Measurements from ENCODE around the gene MYO1A. TPM values are rescaled to one million over a fixed set of nuclear protein-coding genes. Genes with fewer than 3 reads are reported as not detected.

MYO1A gene
- total and polyA plus RNA-seq, 10 of the 15 experiments (the other 5 are each of a cell fraction or from before 2014, with no cell fraction given), result 0.01 to 0.34 (median 0.15) TPM; not detected in 2

DNA sequence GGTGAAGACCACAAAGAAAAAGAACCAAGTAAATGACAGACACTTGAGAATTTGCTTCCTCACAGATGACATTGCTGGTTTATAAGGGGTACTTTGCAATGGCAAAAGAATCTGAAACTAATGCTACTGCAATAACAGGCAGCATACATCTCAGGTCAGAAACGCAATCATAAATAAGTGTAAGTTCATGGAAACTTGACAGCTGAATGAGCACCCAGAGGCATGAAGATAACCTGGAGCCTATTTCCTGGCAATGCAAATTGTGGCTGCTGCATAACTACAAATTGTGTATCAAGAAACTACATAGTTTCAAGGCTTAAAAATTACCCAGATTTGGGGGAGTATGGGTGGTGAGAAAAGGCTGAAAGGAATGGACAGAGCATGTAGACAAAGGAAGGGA lies 8.5 kb upstream of the MYO1A start:
- no peak overlapping the region for H2AFZ ChIP-seq (ENCODE audit: control insufficient read depth, low read depth, low read length)
- no peaks in the 10 kb centered on the region for H4K20me1 ChIP-seq (ENCODE audit: control insufficient read depth, insufficient read depth)
- H3K79me2 ChIP-seq (ENCODE audit: control insufficient read depth, insufficient read depth, low read length), result peaks cover 3% of the 10 kb centered on the region; the same call in 1 of the 2 replicates
- ChIA-PET CTCF (interaction anchor here (1.0 to 17.6 kb wide), 7 partner anchors 10 to 125 kb away, joined by 3 to 458 read pairs (median 7); partner anchors contain the start of gene STAT6), POLR2A (interaction anchor here (1.2 kb wide), 1 partner anchor 21 kb away, joined by 3 read pairs; no protein-coding TSS in a partner anchor), RAD21 (ENCODE audit: unreplicated experiment) (interaction anchor here (1.0 to 1.1 kb wide), 2 partner anchors 11 to 53 kb away, joined by 3 to 6 read pairs; partner anchors contain the start of gene STAT6), SMC1A (ENCODE audit: uncharacterized antibody, unreplicated experiment) (interaction anchor here (1.2 to 6.1 kb wide), 4 partner anchors 8 to 48 kb away, joined by 4 to 37 read pairs (median 12); partner anchors contain the start of gene MYO1A)
- DNase-seq (ENCODE audit: low read depth, low spot score) (peak; percentile 20), ATAC-seq (peak; percentile 54), FAIRE-seq (no peak)
- peaks cover 0 to 20% of the 10 kb centered on the region in 2 experiments; a peak in 3 of 4 replicates for H3K36me3 ChIP-seq (ENCODE audit: control insufficient read depth in 2 of 2, insufficient read depth in 2 of 2, low read length in 1 of 2)
- no peak overlapping the region for H3K9ac ChIP-seq (ENCODE audit: control insufficient read depth, insufficient read depth, low read length)
- in situ Hi-C loops (cut with MboI) (no loop called here), intact Hi-C loops (cut with micrococcal nuclease; ENCODE audit: unreplicated experiment) (no loop called here)
- H3K4me3 ChIP-seq, result no peak overlapping the region
- H3K4me2 ChIP-seq (ENCODE audit: control insufficient read depth, insufficient read depth), result 0 out of 2 replicates have a peak overlapping the region, but pooled peaks have one; percentile 26
- TF ChIP-seq, protein P1, sequence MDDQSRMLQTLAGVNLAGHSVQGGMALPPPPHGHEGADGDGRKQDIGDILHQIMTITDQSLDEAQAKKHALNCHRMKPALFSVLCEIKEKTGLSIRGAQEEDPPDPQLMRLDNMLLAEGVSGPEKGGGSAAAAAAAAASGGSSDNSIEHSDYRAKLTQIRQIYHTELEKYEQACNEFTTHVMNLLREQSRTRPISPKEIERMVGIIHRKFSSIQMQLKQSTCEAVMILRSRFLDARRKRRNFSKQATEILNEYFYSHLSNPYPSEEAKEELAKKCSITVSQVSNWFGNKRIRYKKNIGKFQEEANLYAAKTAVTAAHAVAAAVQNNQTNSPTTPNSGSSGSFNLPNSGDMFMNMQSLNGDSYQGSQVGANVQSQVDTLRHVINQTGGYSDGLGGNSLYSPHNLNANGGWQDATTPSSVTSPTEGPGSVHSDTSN (IDR thresholded peaks at IDR 0.05; ENCODE audit: insufficient replicate concordance, low read depth, low read length), result no peak
- TF ChIP-seq E2F4 (IDR thresholded peaks at IDR 0.05; ENCODE audit: low read depth, low read length), result no peak
- TF ChIP-seq SIN3A (IDR thresholded peaks at IDR 0.05; ENCODE audit: low read depth, low read length), result no peak
- TF ChIP-seq, protein P2, sequence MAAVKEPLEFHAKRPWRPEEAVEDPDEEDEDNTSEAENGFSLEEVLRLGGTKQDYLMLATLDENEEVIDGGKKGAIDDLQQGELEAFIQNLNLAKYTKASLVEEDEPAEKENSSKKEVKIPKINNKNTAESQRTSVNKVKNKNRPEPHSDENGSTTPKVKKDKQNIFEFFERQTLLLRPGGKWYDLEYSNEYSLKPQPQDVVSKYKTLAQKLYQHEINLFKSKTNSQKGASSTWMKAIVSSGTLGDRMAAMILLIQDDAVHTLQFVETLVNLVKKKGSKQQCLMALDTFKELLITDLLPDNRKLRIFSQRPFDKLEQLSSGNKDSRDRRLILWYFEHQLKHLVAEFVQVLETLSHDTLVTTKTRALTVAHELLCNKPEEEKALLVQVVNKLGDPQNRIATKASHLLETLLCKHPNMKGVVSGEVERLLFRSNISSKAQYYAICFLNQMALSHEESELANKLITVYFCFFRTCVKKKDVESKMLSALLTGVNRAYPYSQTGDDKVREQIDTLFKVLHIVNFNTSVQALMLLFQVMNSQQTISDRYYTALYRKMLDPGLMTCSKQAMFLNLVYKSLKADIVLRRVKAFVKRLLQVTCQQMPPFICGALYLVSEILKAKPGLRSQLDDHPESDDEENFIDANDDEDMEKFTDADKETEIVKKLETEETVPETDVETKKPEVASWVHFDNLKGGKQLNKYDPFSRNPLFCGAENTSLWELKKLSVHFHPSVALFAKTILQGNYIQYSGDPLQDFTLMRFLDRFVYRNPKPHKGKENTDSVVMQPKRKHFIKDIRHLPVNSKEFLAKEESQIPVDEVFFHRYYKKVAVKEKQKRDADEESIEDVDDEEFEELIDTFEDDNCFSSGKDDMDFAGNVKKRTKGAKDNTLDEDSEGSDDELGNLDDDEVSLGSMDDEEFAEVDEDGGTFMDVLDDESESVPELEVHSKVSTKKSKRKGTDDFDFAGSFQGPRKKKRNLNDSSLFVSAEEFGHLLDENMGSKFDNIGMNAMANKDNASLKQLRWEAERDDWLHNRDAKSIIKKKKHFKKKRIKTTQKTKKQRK (IDR thresholded peaks at IDR 0.05; ENCODE audit: low read depth, low read length), result no peak
- no peak for TF ChIP-seq CBX5 (IDR thresholded peaks at IDR 0.05; ENCODE audit: low read depth)
- no peak for TF ChIP-seq STAT3 (IDR thresholded peaks at IDR 0.05; ENCODE audit: low read depth, low read length)
- TF ChIP-seq MEF2B (IDR thresholded peaks at IDR 0.05; ENCODE audit: partially characterized antibody, poor library complexity, severe bottlenecking), result no peak
- TF ChIP-seq RFX5 (IDR thresholded peaks at IDR 0.05; ENCODE audit: low read depth, low read length), result no peak
- no peak for TF ChIP-seq BCL3 (IDR thresholded peaks at IDR 0.05; ENCODE audit: borderline replicate concordance, insufficient read depth, low read depth, low read length, poor library complexity, severe bottlenecking)
- TF ChIP-seq CREB1 (IDR thresholded peaks at IDR 0.05; ENCODE audit: low read depth), result no peak
- no TSS peak for BruUV-seq (replicated peaks)
- 4% methylated on average over 1 of the region's 1 CpG for WGBS (ENCODE audit: insufficient coverage, insufficient replicate concordance, low lambda C conversion rate, missing lambda C conversion rate)
- peak overlapping the region; percentile 6; the same call in 1 of the 2 replicates for H3K27ac ChIP-seq (ENCODE audit: control insufficient read depth, insufficient read depth)
- no peaks in the 10 kb centered on the region for H3K9me3 ChIP-seq (replicated peaks; ENCODE audit: control insufficient read depth, insufficient read depth, low read length)
- H3K4me1 ChIP-seq (ENCODE audit: control insufficient read depth, insufficient read depth, low read length), result peaks cover 17% of the 10 kb centered on the region
- no peaks in the 10 kb centered on the region for H3K27me3 ChIP-seq (replicated peaks in 1 of 2; ENCODE audit: control insufficient read depth in 2 of 2, insufficient read depth in 2 of 2, low read length in 1 of 2)

All from GM12878 (cell line).